HuH-7.5 (cell line): ENCODE results near the gene OLR1.
"Not testable (repeated sequence)": the region's sequence is repeated elsewhere in the genome, so short reads cannot be mapped to it uniquely, and the experiment has no call there.

Source experiments
- DNase-seq: peaks from one replicate; pipeline ENCODE4 v3.0.0; 2011; ENCODE audit warnings: low spot score

The OLR1 gene

GRCh38 chr12:10171973-10172728 lies at the start of gene OLR1:
Gene OLR1, minus strand, starts transcription at chr12:10172132. Its CDS starts 55 bp downstream, at chr12:10172077.
- no peak for DNase-seq

GRCh38 chr12:10220398-10221077 lies 48.6 kb upstream of the OLR1 start:
- DNase-seq: peak; percentile 23

GRCh38 chr12:10218021-10218420 lies 46.1 kb upstream of the OLR1 start:
- DNase-seq: no peak

- DNase-seq: not testable (repeated sequence)
These were observed 44.0 kb upstream of the OLR1 start for GRCh38 chr12:10215946-10216345.

- DNase-seq: no peak
These were observed 43.5 kb upstream of the OLR1 start for GRCh38 chr12:10215436-10215835.

GRCh38 chr12:10214895-10215267 lies 42.9 kb upstream of the OLR1 start:
- DNase-seq: no peak

GRCh38 chr12:10214136-10214894 lies 42.4 kb upstream of the OLR1 start:
- no peak for DNase-seq

- peak; percentile 44 for DNase-seq
These were observed 41.5 kb upstream of the OLR1 start for GRCh38 chr12:10213168-10214135.

- peak; percentile 66 for DNase-seq
These were observed 40.8 kb upstream of the OLR1 start, which contains the start of gene GABARAPL1 for GRCh38 chr12:10212739-10213131. Gene GABARAPL1, plus strand, starts transcription at chr12:10212877. Its CDS starts 253 bp downstream, at chr12:10213130.

GRCh38 chr12:10211940-10212738 lies 40.2 kb upstream of the OLR1 start:
- DNase-seq: peak; percentile 83

GRCh38 chr12:10211101-10211939 lies 39.4 kb upstream of the OLR1 start:
- DNase-seq: no peak

- DNase-seq: no peak
These were observed 38.3 kb upstream of the OLR1 start for GRCh38 chr12:10210225-10210624.

- DNase-seq: no peak
These were observed 35.2 kb upstream of the OLR1 start for GRCh38 chr12:10207136-10207535.

- DNase-seq: no peak
These were observed 33.4 kb upstream of the OLR1 start for GRCh38 chr12:10205220-10205807.

- DNase-seq: not testable (repeated sequence)
These were observed 32.6 kb upstream of the OLR1 start for GRCh38 chr12:10204495-10204894.

GRCh38 chr12:10197879-10198278 lies 25.9 kb upstream of the OLR1 start:
- no peak for DNase-seq

GRCh38 chr12:10196210-10196609 lies 24.3 kb upstream of the OLR1 start:
- DNase-seq: no peak

GRCh38 chr12:10194160-10194670 lies 22.3 kb upstream of the OLR1 start:
- DNase-seq: no peak

- no peak for DNase-seq
These were observed 19.9 kb upstream of the OLR1 start for GRCh38 chr12:10191865-10192264.
